Peyer's patch (tissue), 4 donors: ENCODE measurements around the gene NKD2.

Experiments
- CTCF ChIP-seq, 6 experiments: fragments of 450-650 bp in 4 of 6; fragments of 200-600 bp in 2 of 6; sonication (generic) in 1 of 6; IDR thresholded peaks; one replicate each; pipeline ENCODE4 v1.5.1; 2017 to 2019; ENCODE audit warnings: antibody characterized with exemption in 6 of 6, mild to moderate bottlenecking in 3 of 6, moderate library complexity in 1 of 6
- POLR2A ChIP-seq, 2 donors: fragments of 450-650 bp; IDR thresholded peaks; one replicate each; pipeline ENCODE4 v1.5.1; 2017; ENCODE audit warnings: antibody characterized with exemption in 2 of 2, mild to moderate bottlenecking in 2 of 2, moderate library complexity in 2 of 2

GRCh38 chr5:1075555-1075881 lies 66.9 kb downstream of the NKD2 start:
- TF ChIP-seq CTCF (IDR thresholded peaks at IDR 0.05) (no peak), POLR2A (IDR thresholded peaks at IDR 0.05) (no peak)
